ENCODE results near the gene EPX.

EPX gene

GRCh38 chr17:58200024-58200633, 7.6 kb downstream of the EPX start:
- POLR2A ChIA-PET = interaction anchor here (1.0 kb wide), 1 partner anchor 19 kb away, joined by 3 read pairs; the partner anchor contains the start of gene MKS1
- TF ChIP-seq, protein P1, sequence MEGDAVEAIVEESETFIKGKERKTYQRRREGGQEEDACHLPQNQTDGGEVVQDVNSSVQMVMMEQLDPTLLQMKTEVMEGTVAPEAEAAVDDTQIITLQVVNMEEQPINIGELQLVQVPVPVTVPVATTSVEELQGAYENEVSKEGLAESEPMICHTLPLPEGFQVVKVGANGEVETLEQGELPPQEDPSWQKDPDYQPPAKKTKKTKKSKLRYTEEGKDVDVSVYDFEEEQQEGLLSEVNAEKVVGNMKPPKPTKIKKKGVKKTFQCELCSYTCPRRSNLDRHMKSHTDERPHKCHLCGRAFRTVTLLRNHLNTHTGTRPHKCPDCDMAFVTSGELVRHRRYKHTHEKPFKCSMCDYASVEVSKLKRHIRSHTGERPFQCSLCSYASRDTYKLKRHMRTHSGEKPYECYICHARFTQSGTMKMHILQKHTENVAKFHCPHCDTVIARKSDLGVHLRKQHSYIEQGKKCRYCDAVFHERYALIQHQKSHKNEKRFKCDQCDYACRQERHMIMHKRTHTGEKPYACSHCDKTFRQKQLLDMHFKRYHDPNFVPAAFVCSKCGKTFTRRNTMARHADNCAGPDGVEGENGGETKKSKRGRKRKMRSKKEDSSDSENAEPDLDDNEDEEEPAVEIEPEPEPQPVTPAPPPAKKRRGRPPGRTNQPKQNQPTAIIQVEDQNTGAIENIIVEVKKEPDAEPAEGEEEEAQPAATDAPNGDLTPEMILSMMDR (IDR thresholded peaks at IDR 0.05; ENCODE audit: insufficient read depth, low read length, missing control alignments) = peak; percentile 71
- H3K4me3 ChIP-seq (ENCODE audit: low read depth, low read length) = no peak overlapping the region
- CTCF ChIA-PET = interaction anchor here (0.9 to 2.5 kb wide), 16 partner anchors 8 to 417 kb away, joined by 3 to 16 read pairs (median 5); partner anchors contain the start of gene MKS1
- DNase-seq (ENCODE audit: low read depth, low spot score) = no peak

GRCh38 chr17:58202859-58203258, 10.3 kb downstream of the EPX start:
- no peak overlapping the region for H3K4me3 ChIP-seq (ENCODE audit: low read depth, low read length)
- DNase-seq (ENCODE audit: low read depth, low spot score) = no peak
- ChIA-PET POLR2A (no interaction called here), CTCF (interaction anchor here (2.3 kb wide), 1 partner anchor 9 kb away, joined by 7 read pairs; no protein-coding TSS in a partner anchor)
- TF ChIP-seq, protein P1 (IDR thresholded peaks at IDR 0.05; ENCODE audit: insufficient read depth, low read length, missing control alignments) = no peak

- POLR2A ChIA-PET = no interaction called here
- TF ChIP-seq, protein P1 (IDR thresholded peaks at IDR 0.05; ENCODE audit: insufficient read depth, low read length, missing control alignments) = no peak
- DNase-seq (ENCODE audit: low read depth, low spot score) = no peak
- CTCF ChIA-PET = no interaction called here
- no peak overlapping the region for H3K4me3 ChIP-seq (ENCODE audit: low read depth, low read length)
These were observed 12.3 kb downstream of the EPX start for GRCh38 chr17:58204796-58205195.

DNA sequence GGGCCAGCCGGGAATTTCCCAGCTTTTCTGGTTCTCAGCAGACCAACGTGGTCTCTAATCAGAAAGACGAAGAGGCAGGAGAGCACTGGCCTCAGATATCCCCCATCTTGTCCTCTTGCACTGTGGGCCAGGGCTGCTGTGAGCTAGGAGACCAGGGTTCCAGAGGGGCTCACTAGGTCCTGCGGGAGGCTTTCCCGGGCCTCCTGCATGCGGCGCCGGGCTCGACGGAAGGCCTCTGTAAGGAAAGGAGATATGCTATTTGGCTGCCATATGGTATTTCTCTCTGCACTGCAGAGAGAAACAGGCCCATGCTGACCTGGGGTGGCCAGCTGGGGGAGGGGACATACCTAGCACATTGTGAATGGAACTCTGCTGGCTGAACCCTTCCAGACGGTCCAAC, 13.4 kb downstream of the EPX start:
- POLR2A ChIA-PET = no interaction called here
- H3K4me3 ChIP-seq (ENCODE audit: low read depth, low read length) = no peak overlapping the region
- CTCF ChIA-PET = interaction anchor here (0.6 to 0.9 kb wide), 2 partner anchors 9 to 29 kb away, joined by 3 read pairs; no protein-coding TSS in a partner anchor
- TF ChIP-seq, protein P1 (IDR thresholded peaks at IDR 0.05; ENCODE audit: insufficient read depth, low read length, missing control alignments) = no peak
- no peak for DNase-seq (ENCODE audit: low read depth, low spot score)

DNA sequence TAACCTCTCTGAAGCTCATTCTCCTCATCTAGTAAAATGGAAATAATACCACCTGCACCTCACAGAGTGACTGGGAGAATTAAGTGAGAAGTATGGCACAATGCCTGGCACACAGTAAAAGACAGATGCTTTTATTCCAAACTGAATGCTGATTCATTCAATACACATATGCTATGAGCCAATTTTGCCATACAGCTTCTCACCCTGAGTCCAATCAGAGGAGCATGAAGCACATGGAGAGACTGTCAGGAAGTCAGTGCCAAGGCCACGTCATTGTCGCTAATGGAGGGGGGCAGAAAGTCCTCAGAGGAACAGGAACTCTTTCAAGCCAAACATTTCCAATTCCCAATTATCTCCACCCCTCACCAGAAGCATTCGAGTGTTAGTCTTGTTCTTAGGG, 14.9 kb downstream of the EPX start:
- TF ChIP-seq, protein P1 (IDR thresholded peaks at IDR 0.05; ENCODE audit: insufficient read depth, low read length, missing control alignments) = no peak
- DNase-seq (ENCODE audit: low read depth, low spot score) = no peak
- CTCF ChIA-PET = interaction anchor here (2.0 kb wide), 1 partner anchor 9 kb away, joined by 7 read pairs; no protein-coding TSS in a partner anchor
- POLR2A ChIA-PET = no interaction called here
- H3K4me3 ChIP-seq (ENCODE audit: low read depth, low read length) = no peak overlapping the region

DNA sequence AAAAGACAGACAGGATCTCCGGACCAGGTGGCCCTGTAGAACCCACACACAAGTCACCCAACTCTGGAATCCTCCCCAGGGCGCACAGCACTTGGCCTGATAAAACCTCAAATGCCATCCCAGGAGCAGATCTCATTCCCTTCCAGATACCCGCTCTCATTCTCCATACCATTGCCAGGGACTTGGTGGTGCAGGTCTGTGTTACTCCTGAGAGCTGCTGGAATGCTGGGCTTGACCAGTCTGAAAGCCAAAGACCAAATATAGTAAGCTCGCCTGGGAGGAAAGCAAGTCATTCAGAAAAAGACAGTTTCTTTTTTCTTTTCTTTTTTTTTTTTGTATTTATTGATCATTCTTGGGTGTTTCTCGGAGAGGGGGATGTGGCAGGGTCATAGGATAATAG, 15.8 kb downstream of the EPX start:
- no peak overlapping the region for H3K4me3 ChIP-seq (ENCODE audit: low read depth, low read length)
- TF ChIP-seq, protein P1 (IDR thresholded peaks at IDR 0.05; ENCODE audit: insufficient read depth, low read length, missing control alignments) = no peak
- ChIA-PET POLR2A (interaction anchor here (0.6 kb wide), 1 partner anchor 451 kb away, joined by 3 read pairs; no protein-coding TSS in a partner anchor), CTCF (interaction anchor here (2.0 kb wide), 1 partner anchor 9 kb away, joined by 7 read pairs; no protein-coding TSS in a partner anchor)
- DNase-seq (ENCODE audit: low read depth, low spot score) = no peak
